GM19395 (cell line): ENCODE data around the gene GET3.

Source experiments
- ATAC-seq: cut with Tn5 transposase; IDR thresholded peaks from one replicate; pipeline ENCODE4 v1.9.1; 2021; ENCODE audit warnings: mild to moderate bottlenecking, moderate library complexity; ENCODE audit not compliant: unreplicated experiment

Gene GET3

GRCh38 chr19:12750851-12751250 is 13.6 kb downstream of the GET3 start:
- no peak for ATAC-seq

- no peak for ATAC-seq
Measured at GRCh38 chr19:12751635-12752034, 14.3 kb downstream of the GET3 start, which contains the start of gene BEST2. Gene BEST2, plus strand, starts transcription at chr19:12751791. Its CDS starts 802 bp downstream, at chr19:12752593.

- ATAC-seq, result no peak
Measured at GRCh38 chr19:12752056-12752781, 14.9 kb downstream of the GET3 start.

- no peak for ATAC-seq
Measured at GRCh38 chr19:12754465-12755196, 17.3 kb downstream of the GET3 start.

DNA sequence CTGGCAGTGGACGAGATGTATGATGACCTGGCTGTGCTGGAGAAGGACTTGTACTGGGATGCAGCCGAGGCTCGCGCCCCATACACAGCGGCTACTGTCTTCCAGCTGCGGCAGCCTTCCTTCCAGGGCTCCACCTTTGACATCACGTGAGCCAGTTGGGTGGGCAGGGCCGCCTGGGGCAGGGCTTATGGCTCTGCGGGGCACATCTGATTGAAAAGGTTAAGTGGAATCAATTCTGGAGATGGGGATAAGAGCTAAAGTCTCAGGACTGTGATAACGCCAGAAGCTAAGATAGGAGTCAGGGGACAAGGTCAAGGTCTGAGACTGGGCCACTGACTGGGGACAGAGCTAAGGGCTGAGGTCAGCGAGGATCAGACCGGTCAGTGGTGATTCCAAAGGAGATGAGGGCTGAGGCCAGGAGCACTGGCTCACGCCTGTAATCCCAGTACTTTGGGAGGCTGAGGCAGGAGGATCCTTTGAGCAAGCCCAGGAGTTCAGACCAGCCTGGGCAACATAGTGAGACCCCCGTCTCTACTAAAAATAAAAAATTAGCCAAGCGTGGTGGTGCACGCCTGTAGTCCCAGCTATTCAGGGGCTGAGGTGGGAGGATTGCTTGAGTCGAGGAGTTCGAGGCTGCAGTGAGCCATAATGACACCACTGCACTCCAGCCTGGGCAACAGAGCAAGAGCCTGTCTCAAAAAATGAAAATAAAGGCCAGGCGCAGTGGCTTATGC is 19.0 kb downstream of the GET3 start:
- ATAC-seq, result no peak

GRCh38 chr19:12757544-12758274 is 20.4 kb downstream of the GET3 start:
- no peak for ATAC-seq

DNA sequence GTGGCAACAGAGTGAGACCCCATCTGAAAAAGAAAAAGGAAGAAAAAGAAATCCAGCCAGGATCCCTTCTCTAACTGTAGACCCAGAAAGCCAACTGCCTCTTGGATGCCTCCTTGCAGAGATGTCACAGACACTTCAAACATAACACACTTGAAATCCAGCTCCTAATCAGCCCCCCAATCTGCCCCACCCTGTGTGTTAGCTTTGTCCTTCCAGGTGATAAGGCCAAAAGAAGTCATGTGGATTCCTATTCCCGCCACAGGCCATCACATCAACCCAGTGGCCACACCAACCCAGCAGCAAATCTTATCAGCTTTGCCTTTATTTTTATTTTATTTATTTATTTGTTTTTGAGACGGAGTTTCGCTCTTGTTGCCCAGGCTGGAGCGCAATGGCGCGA is 22.4 kb downstream of the GET3 start:
- no peak for ATAC-seq

- ATAC-seq, result no peak
Measured at GRCh38 chr19:12763100-12763499, 25.8 kb downstream of the GET3 start.

GRCh38 chr19:12764698-12765097 is 27.4 kb downstream of the GET3 start:
- ATAC-seq, result no peak

- no peak for ATAC-seq
Measured at GRCh38 chr19:12766051-12766521, 28.8 kb downstream of the GET3 start.

DNA sequence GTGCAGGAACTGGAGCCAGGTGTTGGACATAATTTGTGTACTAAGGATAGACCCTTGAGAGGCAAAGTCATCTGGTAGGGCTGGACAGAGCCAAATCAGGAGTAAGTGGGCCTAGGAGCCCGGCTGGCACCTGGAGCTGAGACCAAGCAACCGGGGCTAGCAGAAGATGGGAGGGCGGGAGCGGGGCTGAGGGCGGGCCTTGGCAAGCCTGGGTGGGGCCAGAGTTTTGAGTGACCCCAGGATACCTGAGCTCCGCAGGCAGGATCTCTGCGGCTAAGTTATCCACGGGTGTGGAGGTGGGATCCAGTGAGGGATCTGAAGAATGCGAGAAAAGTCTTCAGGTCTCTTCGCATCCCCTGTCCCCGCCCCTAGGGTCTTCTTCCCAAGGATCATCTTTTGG is 29.9 kb downstream of the GET3 start:
- ATAC-seq, result no peak

DNA sequence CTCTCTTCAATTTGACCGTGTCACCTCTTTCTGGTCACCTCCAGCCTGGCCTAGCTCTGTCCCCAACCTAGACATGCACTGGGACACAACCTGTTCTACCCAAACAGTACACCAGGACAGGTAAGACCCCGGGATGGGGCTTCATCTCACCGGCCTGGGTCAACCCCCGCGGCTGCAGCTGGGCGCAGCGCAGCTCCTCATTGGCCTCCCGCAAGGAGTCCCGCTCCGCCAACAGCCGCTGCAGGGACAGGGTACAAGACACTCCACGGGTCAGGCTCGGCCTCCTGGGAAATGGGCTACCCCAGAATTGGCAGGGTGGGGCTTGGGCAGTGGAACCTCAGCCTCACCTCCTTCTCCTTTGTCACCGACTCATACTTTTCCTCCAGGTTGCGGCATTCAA is 30.4 kb downstream of the GET3 start:
- no peak for ATAC-seq

DNA sequence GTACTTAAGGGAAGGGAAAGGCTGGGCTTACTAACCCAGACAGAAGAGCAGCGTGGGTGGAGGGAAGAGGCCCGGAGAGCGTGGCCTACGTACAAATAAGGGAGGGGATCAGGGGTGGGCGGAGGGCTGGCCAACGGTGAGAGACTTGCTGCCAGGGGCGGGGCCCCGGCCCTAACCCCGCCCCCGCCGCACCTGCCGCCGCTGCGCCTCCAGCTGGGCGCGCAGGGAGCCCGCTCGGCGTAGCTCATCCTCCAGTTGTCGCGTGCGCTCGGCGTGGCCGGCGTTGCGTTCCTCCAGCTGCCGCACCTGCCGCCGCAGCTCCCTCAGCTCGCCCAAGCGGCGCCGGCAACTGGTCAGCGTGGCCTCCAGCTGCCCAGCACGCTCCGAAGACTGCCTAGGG is 32.4 kb downstream of the GET3 start:
- no peak for ATAC-seq

DNA sequence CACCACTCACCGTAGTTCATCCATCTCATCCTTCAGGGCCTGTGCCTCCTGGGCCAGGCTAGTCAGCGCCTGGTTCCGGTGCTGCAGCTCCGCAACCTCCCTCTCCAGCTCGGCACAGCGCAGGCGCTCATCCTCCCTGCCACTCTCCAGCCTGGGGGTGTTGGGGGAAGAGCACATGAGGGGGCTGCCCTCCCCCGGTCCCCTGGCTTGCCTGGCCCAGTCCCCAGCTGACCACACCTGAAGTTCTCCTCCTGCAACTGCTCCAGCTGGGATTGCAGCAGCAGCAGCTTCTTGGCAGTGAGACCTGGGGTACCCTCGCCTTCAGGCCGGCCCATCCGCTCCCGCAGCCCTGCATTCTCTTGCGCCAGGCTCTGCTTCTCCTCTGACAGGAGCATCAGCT is 33.6 kb downstream of the GET3 start:
- no peak for ATAC-seq

DNA sequence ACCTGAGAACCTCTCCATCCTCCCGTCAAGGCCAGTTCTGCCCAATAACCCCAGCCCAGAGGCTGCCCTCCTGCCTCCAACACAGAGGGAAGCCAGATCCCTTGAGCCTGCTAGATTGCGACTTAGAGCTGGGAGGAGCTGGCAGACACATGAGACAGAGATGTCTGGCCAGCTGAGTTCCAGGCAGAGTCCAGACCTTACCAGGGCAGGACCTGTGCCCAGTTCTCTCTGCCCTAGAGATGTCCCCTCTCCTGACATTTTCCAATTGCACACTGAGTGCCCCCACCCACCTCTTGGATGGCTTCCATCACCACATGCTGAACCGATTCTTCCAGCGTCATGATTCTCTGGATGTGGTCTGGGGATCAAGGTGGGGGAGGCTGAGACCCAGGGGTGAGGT is 35.0 kb downstream of the GET3 start:
- no peak for ATAC-seq

- ATAC-seq, result no peak
Measured at GRCh38 chr19:12773571-12773970, 36.3 kb downstream of the GET3 start.

GRCh38 chr19:12774588-12775555 is 37.6 kb downstream of the GET3 start, which contains the start of gene HOOK2:
Gene HOOK2, minus strand, starts transcription at chr19:12775552. Its CDS starts 103 bp downstream, at chr19:12775449.
- no peak for ATAC-seq

- ATAC-seq, result no peak
Measured at GRCh38 chr19:12777217-12778016, 40.1 kb downstream of the GET3 start.
